Measurements from ENCODE around the gene KCNMA1.

DNA sequence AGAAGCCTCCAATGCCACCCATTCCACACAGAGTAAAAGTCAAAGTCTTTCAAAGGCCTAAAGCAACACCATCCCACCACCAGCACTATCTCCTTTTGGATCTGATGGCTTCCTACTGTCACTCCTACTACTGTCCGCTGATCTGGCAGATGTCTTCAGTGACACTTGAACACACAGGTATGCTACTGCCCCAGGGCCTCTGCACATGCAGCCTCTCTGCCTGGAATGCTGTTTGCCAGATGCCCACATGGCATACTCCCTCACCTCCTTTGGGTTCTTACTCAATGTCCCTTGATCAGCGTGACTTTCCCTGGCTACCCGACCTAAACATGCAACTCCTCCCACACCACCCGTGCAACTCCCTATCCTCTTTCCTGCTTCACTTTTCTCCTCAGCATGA is 512.4 kb downstream of the KCNMA1 start:
- TF ChIP-seq, protein P1, sequence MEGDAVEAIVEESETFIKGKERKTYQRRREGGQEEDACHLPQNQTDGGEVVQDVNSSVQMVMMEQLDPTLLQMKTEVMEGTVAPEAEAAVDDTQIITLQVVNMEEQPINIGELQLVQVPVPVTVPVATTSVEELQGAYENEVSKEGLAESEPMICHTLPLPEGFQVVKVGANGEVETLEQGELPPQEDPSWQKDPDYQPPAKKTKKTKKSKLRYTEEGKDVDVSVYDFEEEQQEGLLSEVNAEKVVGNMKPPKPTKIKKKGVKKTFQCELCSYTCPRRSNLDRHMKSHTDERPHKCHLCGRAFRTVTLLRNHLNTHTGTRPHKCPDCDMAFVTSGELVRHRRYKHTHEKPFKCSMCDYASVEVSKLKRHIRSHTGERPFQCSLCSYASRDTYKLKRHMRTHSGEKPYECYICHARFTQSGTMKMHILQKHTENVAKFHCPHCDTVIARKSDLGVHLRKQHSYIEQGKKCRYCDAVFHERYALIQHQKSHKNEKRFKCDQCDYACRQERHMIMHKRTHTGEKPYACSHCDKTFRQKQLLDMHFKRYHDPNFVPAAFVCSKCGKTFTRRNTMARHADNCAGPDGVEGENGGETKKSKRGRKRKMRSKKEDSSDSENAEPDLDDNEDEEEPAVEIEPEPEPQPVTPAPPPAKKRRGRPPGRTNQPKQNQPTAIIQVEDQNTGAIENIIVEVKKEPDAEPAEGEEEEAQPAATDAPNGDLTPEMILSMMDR (IDR thresholded peaks at IDR 0.05 in 8 of 11, conservative IDR thresholded peaks at IDR 0.05 in 3 of 11), result no peak
- TF ChIP-seq POLR2A (IDR thresholded peaks at IDR 0.05) (no peak), POLR2AphosphoS5 (IDR thresholded peaks at IDR 0.05) (no peak)
